ENCODE measurements around the gene SIGLEC7.

SIGLEC7 gene

DNA sequence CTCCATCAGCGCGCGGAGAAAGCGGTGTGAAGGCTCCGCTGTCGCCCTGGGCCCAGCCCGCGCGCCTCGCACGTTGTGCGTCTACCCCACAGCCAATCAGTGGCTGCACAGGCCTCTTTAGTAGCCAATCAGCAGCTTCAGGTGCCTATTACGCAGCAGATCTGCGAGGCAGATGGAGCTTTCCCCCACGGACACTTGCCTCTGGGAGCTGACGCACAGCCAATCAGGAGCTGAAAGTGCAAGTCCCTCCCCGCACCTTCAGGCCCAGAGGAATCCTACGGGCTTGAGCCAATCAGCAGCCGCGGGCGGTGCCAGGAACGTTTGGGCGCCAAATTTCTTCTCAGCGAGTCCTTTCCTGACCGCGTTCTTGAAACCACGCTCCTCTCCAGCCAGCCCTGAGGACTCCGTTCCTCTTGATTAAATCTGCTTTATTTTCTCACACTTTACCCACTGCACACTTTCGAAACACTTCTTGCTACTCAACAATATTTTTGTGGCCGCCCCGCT lies 39.9 kb downstream of the SIGLEC7 start:
- Mint-ChIP-seq H3K27ac (peak overlapping the region; percentile 53), H3K4me3 (peak overlapping the region; percentile 36), H3K27me3 (ENCODE audit: low read depth) (peaks cover 21% of the 10 kb centered on the region), H3K9me3 (no peaks in the 10 kb centered on the region), H3K4me1 (ENCODE audit: low read depth) (peaks cover 1% of the 10 kb centered on the region), H3K36me3 (ENCODE audit: low read depth) (no peaks in the 10 kb centered on the region)
- no peak for DNase-seq (ENCODE audit: low spot score)

DNA sequence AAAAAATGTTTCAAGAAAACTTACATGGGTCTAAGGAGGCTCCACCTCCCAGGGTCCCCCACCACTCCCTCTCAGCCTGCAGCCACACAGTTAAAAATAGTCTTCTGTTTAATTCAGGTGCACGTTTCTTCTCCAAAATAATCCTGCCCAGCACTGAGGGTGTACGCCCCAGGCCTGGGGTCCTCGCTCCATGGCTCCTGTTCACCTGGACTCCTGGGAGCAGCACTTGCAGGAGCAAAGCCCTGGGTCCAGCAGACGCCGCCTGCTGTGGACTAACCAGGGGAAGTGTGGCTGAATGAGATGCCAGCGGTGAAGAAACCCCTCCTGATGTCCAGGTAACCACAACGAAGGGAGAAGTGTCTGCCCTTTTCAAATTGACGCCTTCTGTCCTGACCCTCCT lies 41.5 kb downstream of the SIGLEC7 start:
- no peak overlapping the region for H3K4me3 Mint-ChIP-seq
- no peaks in the 10 kb centered on the region for H3K9me3 Mint-ChIP-seq
- H3K27ac Mint-ChIP-seq, result no peak overlapping the region
- no peaks in the 10 kb centered on the region for H3K36me3 Mint-ChIP-seq (ENCODE audit: low read depth)
- no peak for DNase-seq (ENCODE audit: low spot score)
- H3K27me3 Mint-ChIP-seq (ENCODE audit: low read depth), result peaks cover 9% of the 10 kb centered on the region
- H3K4me1 Mint-ChIP-seq (ENCODE audit: low read depth), result peaks cover 1% of the 10 kb centered on the region

DNA sequence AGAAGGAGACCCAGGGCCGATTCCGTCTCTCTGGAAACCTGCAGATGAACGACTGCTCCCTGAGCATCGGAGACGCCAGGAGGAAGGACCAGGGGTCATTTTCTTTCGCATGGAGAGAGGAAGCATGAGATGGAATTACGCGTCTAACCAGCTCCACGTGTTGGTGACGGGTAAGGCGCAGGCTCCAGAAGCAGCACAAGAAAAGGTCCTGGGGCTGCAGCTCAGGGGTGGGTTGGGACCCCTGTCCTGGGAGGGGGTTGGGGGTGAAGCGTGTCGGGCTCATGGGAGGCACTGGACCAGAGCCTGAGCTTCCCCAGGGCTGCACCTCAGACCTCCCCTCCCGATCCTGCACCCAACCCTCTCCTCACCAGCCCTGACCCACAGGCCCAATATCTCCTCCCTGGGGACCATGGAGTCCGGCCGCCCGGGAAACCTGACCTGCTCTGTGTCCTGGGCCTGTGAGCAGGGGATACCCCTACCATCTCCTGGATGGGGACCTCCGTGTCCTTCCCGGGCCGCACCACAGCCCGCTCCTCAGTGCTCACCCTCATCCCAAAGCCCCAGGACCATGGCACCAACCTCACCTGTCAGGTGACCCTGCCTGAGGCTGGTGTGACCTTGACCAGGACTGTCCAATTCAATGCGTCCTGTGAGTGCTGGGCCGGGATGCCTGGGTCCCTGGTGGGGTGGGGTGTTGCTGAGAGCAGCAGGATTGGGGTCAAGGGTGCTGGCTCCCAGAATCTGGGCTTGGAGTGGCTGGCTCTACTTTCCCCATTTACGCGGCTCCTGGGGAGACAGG lies 43.2 kb downstream of the SIGLEC7 start:
- H3K27ac Mint-ChIP-seq, result no peak overlapping the region
- no peak overlapping the region for H3K4me3 Mint-ChIP-seq
- H3K4me1 Mint-ChIP-seq (ENCODE audit: low read depth), result peaks cover 1% of the 10 kb centered on the region
- DNase-seq (ENCODE audit: low spot score), result no peak
- H3K27me3 Mint-ChIP-seq (ENCODE audit: low read depth), result peaks cover 9% of the 10 kb centered on the region
- H3K9me3 Mint-ChIP-seq, result no peaks in the 10 kb centered on the region
- no peaks in the 10 kb centered on the region for H3K36me3 Mint-ChIP-seq (ENCODE audit: low read depth)

DNA sequence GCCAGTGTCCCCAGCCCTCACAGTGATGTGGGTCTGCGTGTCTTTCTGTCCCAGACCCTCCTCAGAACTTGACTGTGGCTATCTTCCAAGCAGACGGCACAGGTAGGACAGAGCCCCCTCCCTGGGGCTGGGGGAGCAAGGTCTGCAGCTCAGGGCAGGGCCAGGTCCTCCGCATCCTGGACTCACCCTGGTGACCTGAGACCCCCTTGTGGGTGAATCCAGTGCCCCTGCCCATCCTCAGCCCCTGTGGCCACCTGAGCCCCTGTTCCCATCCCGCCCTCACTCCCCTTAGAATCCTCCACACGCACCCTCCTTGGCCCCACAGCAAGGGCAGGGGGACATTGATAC lies 43.7 kb downstream of the SIGLEC7 start:
- Mint-ChIP-seq H3K36me3 (ENCODE audit: low read depth) (no peaks in the 10 kb centered on the region), H3K27me3 (ENCODE audit: low read depth) (peaks cover 9% of the 10 kb centered on the region), H3K27ac (no peak overlapping the region), H3K9me3 (no peaks in the 10 kb centered on the region), H3K4me1 (ENCODE audit: low read depth) (peaks cover 1% of the 10 kb centered on the region), H3K4me3 (no peak overlapping the region)
- no peak for DNase-seq (ENCODE audit: low spot score)

DNA sequence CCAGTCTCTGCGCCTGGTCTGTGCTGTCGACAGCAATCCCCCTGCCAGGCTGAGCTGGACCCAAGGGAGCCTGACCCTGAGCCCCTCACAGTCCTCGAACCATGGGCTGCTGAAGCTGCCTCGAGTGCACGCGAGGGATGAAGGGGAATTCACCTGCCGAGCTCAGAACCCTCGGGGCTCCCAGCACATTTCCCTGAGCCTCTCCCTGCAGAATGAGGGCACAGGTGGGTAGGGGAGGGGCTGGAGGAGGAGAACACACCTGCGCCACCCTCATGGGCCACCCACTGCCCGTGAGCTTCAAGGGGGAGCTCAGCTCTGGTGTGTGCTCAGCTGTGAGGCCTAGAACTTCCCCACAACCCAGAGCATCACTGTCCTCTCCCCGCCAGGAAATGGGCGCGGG lies 44.2 kb downstream of the SIGLEC7 start:
- Mint-ChIP-seq H3K4me1 (ENCODE audit: low read depth) (peaks cover 1% of the 10 kb centered on the region), H3K36me3 (ENCODE audit: low read depth) (no peaks in the 10 kb centered on the region), H3K4me3 (no peak overlapping the region), H3K27ac (no peak overlapping the region), H3K27me3 (ENCODE audit: low read depth) (peaks cover 9% of the 10 kb centered on the region), H3K9me3 (no peaks in the 10 kb centered on the region)
- no peak for DNase-seq (ENCODE audit: low spot score)

DNA sequence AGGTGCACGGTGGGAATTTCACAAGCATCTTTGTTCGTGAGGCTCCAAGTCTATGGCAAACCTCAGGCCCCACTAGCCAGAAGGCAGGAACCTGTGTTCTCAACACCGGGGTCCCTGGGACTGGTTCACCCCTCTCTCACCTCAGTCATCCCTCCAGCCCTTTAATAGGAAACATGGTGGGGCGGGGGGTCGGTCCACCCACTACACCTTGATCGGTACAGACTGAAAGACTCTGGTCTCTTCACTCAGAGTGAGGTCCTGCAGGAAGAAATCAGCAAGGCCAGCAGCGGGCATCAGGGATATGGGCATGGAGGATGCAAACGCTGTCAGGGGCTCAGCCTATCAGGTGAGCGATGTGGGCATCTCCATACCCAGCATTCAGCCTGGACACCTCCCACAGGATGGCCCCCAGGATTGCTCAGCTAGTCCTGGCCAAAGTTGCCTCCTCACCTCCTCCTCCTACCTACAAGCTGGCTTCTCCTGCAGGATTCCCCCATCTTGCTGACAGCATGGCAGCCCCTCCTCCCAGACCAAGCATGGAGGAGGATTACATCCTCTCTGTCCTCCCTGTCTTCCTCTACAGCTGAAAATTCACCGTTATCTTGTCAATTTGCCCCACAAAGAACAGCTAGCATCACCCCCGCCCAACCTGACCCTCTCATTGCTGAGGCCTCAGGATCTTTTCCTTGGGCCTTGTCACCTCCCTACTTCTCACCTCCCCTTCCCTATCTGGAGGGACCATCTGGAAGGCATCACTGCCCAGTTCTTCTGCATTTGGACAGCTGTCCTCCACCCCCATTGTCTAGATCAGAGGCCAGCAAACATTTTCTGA lies 45.5 kb downstream of the SIGLEC7 start:
- Mint-ChIP-seq H3K36me3 (ENCODE audit: low read depth) (no peaks in the 10 kb centered on the region), H3K4me1 (ENCODE audit: low read depth) (peaks cover 1% of the 10 kb centered on the region), H3K27ac (no peak overlapping the region), H3K4me3 (no peak overlapping the region), H3K27me3 (ENCODE audit: low read depth) (peaks cover 11% of the 10 kb centered on the region), H3K9me3 (no peaks in the 10 kb centered on the region)
- no peak for DNase-seq (ENCODE audit: low spot score)

DNA sequence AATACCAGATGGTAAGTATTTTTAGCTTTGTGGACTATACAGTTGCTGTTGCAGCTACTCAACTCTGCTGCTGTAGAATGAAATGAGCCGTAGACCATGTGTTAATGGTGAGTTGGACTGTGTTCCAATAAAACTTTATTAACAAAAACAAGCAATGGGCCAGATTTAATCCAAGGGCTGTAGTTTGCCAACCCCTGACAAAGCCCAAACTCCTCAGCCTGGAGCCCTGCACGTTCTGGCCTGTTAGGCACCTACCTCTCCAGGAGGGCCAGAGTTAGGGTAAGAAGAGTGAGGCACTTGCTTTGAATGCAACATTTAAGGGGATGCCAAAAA lies 46.1 kb downstream of the SIGLEC7 start:
- Mint-ChIP-seq H3K4me1 (ENCODE audit: low read depth) (peaks cover 1% of the 10 kb centered on the region), H3K9me3 (no peaks in the 10 kb centered on the region), H3K36me3 (ENCODE audit: low read depth) (no peaks in the 10 kb centered on the region), H3K27me3 (ENCODE audit: low read depth) (peaks cover 11% of the 10 kb centered on the region), H3K27ac (no peak overlapping the region), H3K4me3 (no peak overlapping the region)
- no peak for DNase-seq (ENCODE audit: low spot score)

DNA sequence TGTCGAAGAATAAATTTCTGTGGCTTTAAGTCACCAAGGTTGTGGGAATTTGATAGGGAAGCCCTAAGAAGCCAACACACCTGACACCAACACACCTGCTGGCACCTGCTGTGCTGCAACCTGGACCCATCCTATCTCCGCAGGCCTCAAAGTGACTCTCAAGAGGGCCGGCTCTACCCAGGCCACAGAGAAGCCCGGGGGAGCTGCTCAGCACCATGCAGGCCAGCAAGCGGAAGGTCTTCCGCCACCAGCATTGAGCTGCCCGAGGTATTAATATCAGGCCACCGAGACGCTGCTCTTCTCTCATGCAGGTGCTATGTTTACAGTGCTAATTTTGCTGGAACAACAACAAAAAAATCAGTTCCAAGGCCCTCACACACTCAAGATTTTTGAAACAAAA lies 50.6 kb downstream of the SIGLEC7 start:
- peaks cover 10% of the 10 kb centered on the region for H3K4me1 Mint-ChIP-seq (ENCODE audit: low read depth)
- H3K4me3 Mint-ChIP-seq, result no peak overlapping the region
- H3K27me3 Mint-ChIP-seq (ENCODE audit: low read depth), result peaks cover 2% of the 10 kb centered on the region
- no peak for DNase-seq (ENCODE audit: low spot score)
- H3K36me3 Mint-ChIP-seq (ENCODE audit: low read depth), result no peaks in the 10 kb centered on the region
- H3K9me3 Mint-ChIP-seq, result no peaks in the 10 kb centered on the region
- no peak overlapping the region for H3K27ac Mint-ChIP-seq

DNA sequence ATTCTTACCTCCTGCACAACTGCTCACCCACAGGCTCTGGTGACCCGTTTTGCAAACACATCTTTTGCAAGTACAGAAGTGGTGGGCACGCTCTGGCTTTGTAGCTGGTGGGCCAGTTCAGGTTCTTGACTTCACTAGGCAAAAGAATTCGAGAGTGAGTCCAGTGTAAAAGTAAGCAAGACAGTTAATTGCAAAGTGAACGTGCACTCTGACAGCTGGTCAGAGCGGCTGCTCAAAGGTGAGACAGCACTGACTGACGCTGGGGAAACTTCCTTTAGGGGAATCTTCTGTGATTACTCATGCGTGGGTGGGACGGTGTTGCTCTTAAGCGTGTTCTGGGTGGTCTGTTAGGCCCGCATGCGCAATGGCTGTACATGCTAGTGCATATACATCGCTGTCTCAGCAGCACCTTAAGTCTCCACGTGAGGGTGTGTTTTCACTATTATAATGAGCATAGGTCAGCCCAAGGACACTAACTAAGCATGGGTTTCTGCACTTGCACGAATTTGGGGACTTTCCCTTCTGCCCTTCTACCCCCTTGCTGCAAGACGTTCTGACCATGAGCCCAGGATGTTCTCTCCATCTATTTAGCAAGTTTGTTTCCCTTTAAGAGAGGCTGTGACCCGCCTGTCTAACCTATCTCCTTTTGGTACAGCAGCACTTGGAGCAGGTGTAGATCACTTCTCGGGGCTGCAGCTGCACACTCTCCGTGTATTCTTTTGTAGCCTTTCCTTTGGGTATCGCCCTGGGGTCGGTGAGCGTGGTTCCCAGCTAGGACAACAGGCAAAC lies 52.6 kb downstream of the SIGLEC7 start:
- H3K9me3 Mint-ChIP-seq, result no peaks in the 10 kb centered on the region
- no peak for DNase-seq (ENCODE audit: low spot score)
- peaks cover 2% of the 10 kb centered on the region for H3K27me3 Mint-ChIP-seq (ENCODE audit: low read depth)
- H3K27ac Mint-ChIP-seq, result no peak overlapping the region
- peaks cover 10% of the 10 kb centered on the region for H3K4me1 Mint-ChIP-seq (ENCODE audit: low read depth)
- no peaks in the 10 kb centered on the region for H3K36me3 Mint-ChIP-seq (ENCODE audit: low read depth)
- H3K4me3 Mint-ChIP-seq, result no peak overlapping the region

DNA sequence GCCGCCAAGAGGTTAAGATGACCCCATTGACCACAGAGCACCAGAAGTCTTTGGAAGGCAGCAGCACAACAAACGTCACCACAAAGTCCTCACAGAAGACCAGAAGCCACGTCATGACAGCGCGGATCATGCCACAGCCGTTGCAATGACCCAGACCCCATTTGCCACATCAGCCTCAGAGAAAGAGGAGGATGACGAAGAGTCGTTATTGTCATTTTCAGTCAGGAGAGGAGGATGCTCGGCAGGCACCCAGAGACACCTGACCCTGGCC lies 53.1 kb downstream of the SIGLEC7 start:
- H3K9me3 Mint-ChIP-seq, result no peaks in the 10 kb centered on the region
- H3K4me1 Mint-ChIP-seq (ENCODE audit: low read depth), result peaks cover 10% of the 10 kb centered on the region
- no peaks in the 10 kb centered on the region for H3K36me3 Mint-ChIP-seq (ENCODE audit: low read depth)
- no peak overlapping the region for H3K4me3 Mint-ChIP-seq
- no peak overlapping the region for H3K27ac Mint-ChIP-seq
- H3K27me3 Mint-ChIP-seq (ENCODE audit: low read depth), result peaks cover 4% of the 10 kb centered on the region
- DNase-seq (ENCODE audit: low spot score), result no peak

DNA sequence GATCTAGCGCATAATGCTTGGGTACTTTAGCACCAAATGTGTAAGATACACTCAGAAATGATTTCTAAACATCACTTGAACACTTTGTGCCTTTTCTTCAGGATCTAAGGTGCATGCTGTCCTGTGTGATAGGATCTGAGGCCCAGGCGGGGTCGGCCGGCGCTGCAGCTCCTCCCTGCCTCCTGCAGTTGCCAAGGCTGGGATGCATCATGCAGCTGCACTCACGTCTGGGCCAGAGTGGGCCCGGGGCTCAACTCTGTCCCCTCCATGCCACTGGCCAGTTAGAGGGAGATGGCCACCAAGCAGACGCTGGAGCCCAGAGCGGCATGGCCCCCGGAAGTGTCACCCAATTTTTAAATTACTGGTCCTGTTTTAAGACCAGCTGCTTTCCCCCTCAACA lies 53.5 kb downstream of the SIGLEC7 start:
- Mint-ChIP-seq H3K4me3 (no peak overlapping the region), H3K36me3 (ENCODE audit: low read depth) (no peaks in the 10 kb centered on the region), H3K9me3 (no peaks in the 10 kb centered on the region), H3K27me3 (ENCODE audit: low read depth) (peaks cover 7% of the 10 kb centered on the region), H3K4me1 (ENCODE audit: low read depth) (peaks cover 10% of the 10 kb centered on the region), H3K27ac (no peak overlapping the region)
- no peak for DNase-seq (ENCODE audit: low spot score)

DNA sequence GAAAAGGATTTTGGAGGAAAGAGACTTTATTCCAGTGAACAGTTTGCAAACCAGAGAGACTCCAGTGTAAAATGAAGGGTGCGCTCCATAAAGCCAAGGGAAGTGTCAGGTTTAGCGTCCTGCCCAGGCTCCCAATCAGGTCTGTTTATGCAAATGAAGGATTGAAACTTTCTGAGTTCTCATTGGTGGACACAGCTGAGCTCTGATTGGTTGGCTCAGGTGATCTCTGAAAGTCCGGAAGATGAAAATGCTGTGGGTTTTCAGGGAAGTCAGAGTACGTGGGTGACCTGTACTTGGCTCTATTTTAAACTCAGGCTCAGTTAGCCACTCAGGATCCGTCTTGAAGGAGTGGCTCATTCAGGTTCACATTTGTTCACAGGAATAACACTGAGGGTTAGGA lies 54.1 kb downstream of the SIGLEC7 start:
- Mint-ChIP-seq H3K36me3 (ENCODE audit: low read depth) (no peaks in the 10 kb centered on the region), H3K9me3 (no peaks in the 10 kb centered on the region), H3K4me3 (no peak overlapping the region), H3K27me3 (ENCODE audit: low read depth) (peaks cover 7% of the 10 kb centered on the region), H3K4me1 (ENCODE audit: low read depth) (peaks cover 10% of the 10 kb centered on the region), H3K27ac (no peak overlapping the region)
- DNase-seq (ENCODE audit: low spot score), result no peak

DNA sequence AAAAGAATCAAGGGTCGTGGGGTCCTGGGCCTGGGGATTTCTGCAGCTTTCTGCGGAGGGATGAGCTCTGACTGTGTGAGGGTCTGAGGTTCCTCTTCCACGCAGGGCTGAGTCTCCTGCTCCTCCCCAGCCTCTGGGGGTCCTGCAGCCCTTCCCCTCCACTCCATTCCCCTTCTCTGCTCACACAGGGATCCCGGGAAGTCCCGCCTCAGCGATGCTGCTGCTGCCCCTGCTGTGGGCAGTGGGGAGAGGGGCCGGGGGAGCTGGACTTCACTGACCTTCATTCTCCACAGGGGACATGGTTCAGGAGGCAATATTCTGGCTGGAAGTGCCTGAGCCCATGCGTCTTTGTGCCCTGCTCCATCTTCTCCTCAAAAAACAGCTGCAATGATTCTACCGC lies 56.5 kb downstream of the SIGLEC7 start:
- no peak for DNase-seq (ENCODE audit: low spot score)
- Mint-ChIP-seq H3K36me3 (ENCODE audit: low read depth) (no peaks in the 10 kb centered on the region), H3K9me3 (no peaks in the 10 kb centered on the region), H3K27ac (no peak overlapping the region), H3K27me3 (ENCODE audit: low read depth) (peaks cover 22% of the 10 kb centered on the region), H3K4me1 (ENCODE audit: low read depth) (peaks cover 10% of the 10 kb centered on the region), H3K4me3 (no peak overlapping the region)

DNA sequence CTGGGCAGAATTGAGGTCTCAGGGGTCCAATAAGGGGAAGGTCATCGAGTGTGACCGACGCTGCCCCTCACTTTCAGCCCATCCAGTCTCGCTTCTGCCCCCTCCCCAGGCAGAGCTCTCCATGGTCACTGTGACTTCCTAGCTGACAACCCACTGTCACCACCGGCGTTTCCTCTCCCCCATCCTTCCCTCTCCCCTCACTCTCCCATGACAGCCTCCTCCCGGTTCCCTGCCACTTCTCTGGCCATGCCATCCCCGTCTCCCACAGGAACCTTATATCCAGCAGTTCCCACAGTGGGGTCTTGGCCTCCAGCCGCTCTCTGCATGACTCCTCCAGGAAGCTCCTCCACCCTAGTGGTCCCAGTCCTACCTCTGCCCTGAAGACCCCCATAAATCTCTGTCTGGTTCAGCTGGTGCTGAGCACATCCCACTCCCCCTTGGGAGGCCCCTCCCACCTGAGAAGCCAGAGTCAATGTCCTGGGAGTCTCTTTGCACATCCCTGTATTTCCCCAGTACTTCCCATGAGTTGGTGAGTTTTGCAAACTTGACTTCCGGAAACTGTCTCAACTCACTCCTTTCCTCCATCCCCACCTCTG lies 58.1 kb downstream of the SIGLEC7 start:
- Mint-ChIP-seq H3K9me3 (no peaks in the 10 kb centered on the region), H3K36me3 (ENCODE audit: low read depth) (no peaks in the 10 kb centered on the region), H3K27ac (no peak overlapping the region), H3K4me1 (ENCODE audit: low read depth) (peaks cover 5% of the 10 kb centered on the region), H3K27me3 (ENCODE audit: low read depth) (peaks cover 31% of the 10 kb centered on the region), H3K4me3 (no peak overlapping the region)
- no peak for DNase-seq (ENCODE audit: low spot score)
